ENCODE results near the gene BDNF. TPM values are rescaled to one million over a fixed set of nuclear protein-coding genes. Genes with fewer than 3 reads are reported as not detected.
"Not testable (repeated sequence)": the region's sequence is repeated elsewhere in the genome, so short reads cannot be mapped to it uniquely, and the experiment has no call there.

Gene BDNF
- total and polyA plus RNA-seq, 4 donors: 0.75 to 6.2 (median 1.5) TPM

- intact Hi-C loops (cut with DNase I): no loop called here
- no peak overlapping the region for H3K27ac ChIP-seq (ENCODE audit: low read depth in 1 of 2, low read length in 2 of 2)
- DNase-seq: no peak
- H3K27me3 ChIP-seq (ENCODE audit: control insufficient read depth in 1 of 2, insufficient read depth in 2 of 2, low read length in 1 of 2): no peaks in the 10 kb centered on the region
- H3K9me3 ChIP-seq (ENCODE audit: control insufficient read depth, low read length): no peaks in the 10 kb centered on the region
- H3K36me3 ChIP-seq (ENCODE audit: control insufficient read depth in 1 of 2, insufficient read depth in 2 of 2, low read length in 1 of 2): no peaks in the 10 kb centered on the region
- WGBS, 2 donors: 73 to 82% methylated on average over 4 of the region's 4 CpGs
- no peaks in the 10 kb centered on the region for H3K4me1 ChIP-seq (ENCODE audit: control insufficient read depth in 1 of 2, insufficient read depth in 2 of 2, low read length in 2 of 2)
- no peak overlapping the region for H3K4me3 ChIP-seq (ENCODE audit: low read length in 2 of 2)
- ATAC-seq (ENCODE audit: low FRiP score): no peak
Measured at GRCh38 chr11:27650988-27651387, 49.3 kb downstream of the BDNF start.

GRCh38 chr11:27649800-27650199 lies 50.5 kb downstream of the BDNF start:
- Histone ChIP-seq H3K9me3 (ENCODE audit: control insufficient read depth, low read length) (no peaks in the 10 kb centered on the region), H3K36me3 (ENCODE audit: control insufficient read depth in 1 of 2, insufficient read depth in 2 of 2, low read length in 1 of 2) (no peaks in the 10 kb centered on the region), H3K4me1 (ENCODE audit: control insufficient read depth in 1 of 2, insufficient read depth in 2 of 2, low read length in 2 of 2) (no peaks in the 10 kb centered on the region), H3K27me3 (ENCODE audit: control insufficient read depth in 1 of 2, insufficient read depth in 2 of 2, low read length in 1 of 2) (no peaks in the 10 kb centered on the region), H3K27ac (ENCODE audit: low read depth in 1 of 2, low read length in 2 of 2) (no peak overlapping the region), H3K4me3 (ENCODE audit: low read length in 2 of 2) (no peak overlapping the region)
- no peak for DNase-seq
- intact Hi-C loops (cut with DNase I): no loop called here
- WGBS, 2 donors: 21 to 26% methylated on average over 2 of the region's 2 CpGs
- no peak for ATAC-seq (ENCODE audit: low FRiP score)

GRCh38 chr11:27648840-27649239 lies 51.4 kb downstream of the BDNF start:
- no peak for DNase-seq
- H3K27me3 ChIP-seq (ENCODE audit: control insufficient read depth in 1 of 2, insufficient read depth in 2 of 2, low read length in 1 of 2): no peaks in the 10 kb centered on the region
- no peak overlapping the region for H3K27ac ChIP-seq (ENCODE audit: low read depth in 1 of 2, low read length in 2 of 2)
- H3K4me1 ChIP-seq (ENCODE audit: control insufficient read depth in 1 of 2, insufficient read depth in 2 of 2, low read length in 2 of 2): no peaks in the 10 kb centered on the region
- H3K9me3 ChIP-seq (ENCODE audit: control insufficient read depth, low read length): no peaks in the 10 kb centered on the region
- no peak overlapping the region for H3K4me3 ChIP-seq (ENCODE audit: low read length in 2 of 2)
- intact Hi-C loops (cut with DNase I): no loop called here
- H3K36me3 ChIP-seq (ENCODE audit: control insufficient read depth in 1 of 2, insufficient read depth in 2 of 2, low read length in 1 of 2): no peaks in the 10 kb centered on the region
- no peak for ATAC-seq (ENCODE audit: low FRiP score)

GRCh38 chr11:27646051-27646818 lies 54.0 kb downstream of the BDNF start:
- Histone ChIP-seq H3K27ac (ENCODE audit: low read depth in 1 of 2, low read length in 2 of 2) (no peak overlapping the region), H3K36me3 (ENCODE audit: control insufficient read depth in 1 of 2, insufficient read depth in 2 of 2, low read length in 1 of 2) (no peaks in the 10 kb centered on the region), H3K27me3 (ENCODE audit: control insufficient read depth in 1 of 2, insufficient read depth in 2 of 2, low read length in 1 of 2) (no peaks in the 10 kb centered on the region), H3K4me1 (ENCODE audit: control insufficient read depth in 1 of 2, insufficient read depth in 2 of 2, low read length in 2 of 2) (no peaks in the 10 kb centered on the region), H3K4me3 (ENCODE audit: low read length in 2 of 2) (no peak overlapping the region), H3K9me3 (ENCODE audit: control insufficient read depth, low read length) (no peaks in the 10 kb centered on the region)
- no peak for DNase-seq
- intact Hi-C loops (cut with DNase I): no loop called here
- WGBS, 2 donors: 55 to 61% methylated on average over 9 of the region's 9 CpGs
- ATAC-seq (ENCODE audit: low FRiP score): no peak

- no peaks in the 10 kb centered on the region for H3K27me3 ChIP-seq (ENCODE audit: control insufficient read depth in 1 of 2, insufficient read depth in 2 of 2, low read length in 1 of 2)
- no peaks in the 10 kb centered on the region for H3K4me1 ChIP-seq (ENCODE audit: control insufficient read depth in 1 of 2, insufficient read depth in 2 of 2, low read length in 2 of 2)
- no peaks in the 10 kb centered on the region for H3K9me3 ChIP-seq (ENCODE audit: control insufficient read depth, low read length)
- H3K36me3 ChIP-seq (ENCODE audit: control insufficient read depth in 1 of 2, insufficient read depth in 2 of 2, low read length in 1 of 2): no peaks in the 10 kb centered on the region
- no peak overlapping the region for H3K4me3 ChIP-seq (ENCODE audit: low read length in 2 of 2)
- WGBS, 2 donors: 79 to 83% methylated on average over 2 of the region's 2 CpGs
- H3K27ac ChIP-seq (ENCODE audit: low read depth in 1 of 2, low read length in 2 of 2): no peak overlapping the region
- intact Hi-C loops (cut with DNase I): no loop called here
- ATAC-seq (ENCODE audit: low FRiP score): no peak
- DNase-seq: no peak
Measured at GRCh38 chr11:27642954-27643353, 57.3 kb downstream of the BDNF start.

GRCh38 chr11:27640954-27641353 lies 59.3 kb downstream of the BDNF start:
- H3K9me3 ChIP-seq (ENCODE audit: control insufficient read depth, low read length): no peaks in the 10 kb centered on the region
- intact Hi-C loops (cut with DNase I): no loop called here
- no peak for ATAC-seq (ENCODE audit: low FRiP score)
- H3K36me3 ChIP-seq (ENCODE audit: control insufficient read depth in 1 of 2, insufficient read depth in 2 of 2, low read length in 1 of 2): no peaks in the 10 kb centered on the region
- no peak overlapping the region for H3K4me3 ChIP-seq (ENCODE audit: low read length in 2 of 2)
- H3K27me3 ChIP-seq (ENCODE audit: control insufficient read depth in 1 of 2, insufficient read depth in 2 of 2, low read length in 1 of 2): no peaks in the 10 kb centered on the region
- no peak overlapping the region for H3K27ac ChIP-seq (ENCODE audit: low read depth in 1 of 2, low read length in 2 of 2)
- DNase-seq: no peak
- no peaks in the 10 kb centered on the region for H3K4me1 ChIP-seq (ENCODE audit: control insufficient read depth in 1 of 2, insufficient read depth in 2 of 2, low read length in 2 of 2)

GRCh38 chr11:27635567-27636037 lies 64.7 kb downstream of the BDNF start:
- H3K36me3 ChIP-seq (ENCODE audit: control insufficient read depth in 1 of 2, insufficient read depth in 2 of 2, low read length in 1 of 2): no peaks in the 10 kb centered on the region
- no peak overlapping the region for H3K27ac ChIP-seq (ENCODE audit: low read depth in 1 of 2, low read length in 2 of 2)
- H3K9me3 ChIP-seq (ENCODE audit: control insufficient read depth, low read length): peaks cover 2% of the 10 kb centered on the region
- no peak for ATAC-seq (ENCODE audit: low FRiP score)
- 93 to 100% methylated on average over 1 of the region's 1 CpG for WGBS, 2 donors
- no peaks in the 10 kb centered on the region for H3K27me3 ChIP-seq (ENCODE audit: control insufficient read depth in 1 of 2, insufficient read depth in 2 of 2, low read length in 1 of 2)
- intact Hi-C loops (cut with DNase I): no loop called here
- H3K4me1 ChIP-seq (ENCODE audit: control insufficient read depth in 1 of 2, insufficient read depth in 2 of 2, low read length in 2 of 2): no peaks in the 10 kb centered on the region
- no peak overlapping the region for H3K4me3 ChIP-seq (ENCODE audit: low read length in 2 of 2)
- no peak for DNase-seq

GRCh38 chr11:27634776-27635175 lies 65.5 kb downstream of the BDNF start:
- intact Hi-C loops (cut with DNase I); H3K27me3 ChIP-seq (ENCODE audit: control insufficient read depth in 1 of 2, insufficient read depth in 2 of 2, low read length in 1 of 2); ATAC-seq (ENCODE audit: low FRiP score); H3K36me3 ChIP-seq (ENCODE audit: control insufficient read depth in 1 of 2, insufficient read depth in 2 of 2, low read length in 1 of 2); H3K27ac ChIP-seq (ENCODE audit: low read depth in 1 of 2, low read length in 2 of 2); DNase-seq; H3K4me1 ChIP-seq (ENCODE audit: control insufficient read depth in 1 of 2, insufficient read depth in 2 of 2, low read length in 2 of 2); H3K4me3 ChIP-seq (ENCODE audit: low read length in 2 of 2); H3K9me3 ChIP-seq (ENCODE audit: control insufficient read depth, low read length): not testable (repeated sequence)
- 80 to 95% methylated on average over 2 of the region's 2 CpGs for WGBS, 2 donors

GRCh38 chr11:27634282-27634681 lies 66.0 kb downstream of the BDNF start:
- H3K4me3 ChIP-seq (ENCODE audit: low read length in 2 of 2); H3K27ac ChIP-seq (ENCODE audit: low read depth in 1 of 2, low read length in 2 of 2); H3K9me3 ChIP-seq (ENCODE audit: control insufficient read depth, low read length); H3K4me1 ChIP-seq (ENCODE audit: control insufficient read depth in 1 of 2, insufficient read depth in 2 of 2, low read length in 2 of 2); H3K36me3 ChIP-seq (ENCODE audit: control insufficient read depth in 1 of 2, insufficient read depth in 2 of 2, low read length in 1 of 2); intact Hi-C loops (cut with DNase I); H3K27me3 ChIP-seq (ENCODE audit: control insufficient read depth in 1 of 2, insufficient read depth in 2 of 2, low read length in 1 of 2); DNase-seq; ATAC-seq (ENCODE audit: low FRiP score): not testable (repeated sequence)
- WGBS, 2 donors: 88 to 89% methylated on average over 10 of the region's 10 CpGs
